C4-2B (cell line): ENCODE data around the gene PPP2R2C.

Experiments
- H3K27ac ChIP-seq: fragments of 450-650 bp; 2 replicates; pipeline ENCODE4 v1.5.1; 2017
- ZFX ChIP-seq: fragments of 450-650 bp; IDR thresholded peaks from 2 replicates; pipeline ENCODE4 v1.6.1; 2017
- TF ChIP-seq, protein P1 (sequence below): fragments of 450-650 bp; conservative IDR thresholded peaks from 2 replicates; pipeline ENCODE4 v1.5.1; 2017; ENCODE audit warnings: mild to moderate bottlenecking

PPP2R2C gene

DNA sequence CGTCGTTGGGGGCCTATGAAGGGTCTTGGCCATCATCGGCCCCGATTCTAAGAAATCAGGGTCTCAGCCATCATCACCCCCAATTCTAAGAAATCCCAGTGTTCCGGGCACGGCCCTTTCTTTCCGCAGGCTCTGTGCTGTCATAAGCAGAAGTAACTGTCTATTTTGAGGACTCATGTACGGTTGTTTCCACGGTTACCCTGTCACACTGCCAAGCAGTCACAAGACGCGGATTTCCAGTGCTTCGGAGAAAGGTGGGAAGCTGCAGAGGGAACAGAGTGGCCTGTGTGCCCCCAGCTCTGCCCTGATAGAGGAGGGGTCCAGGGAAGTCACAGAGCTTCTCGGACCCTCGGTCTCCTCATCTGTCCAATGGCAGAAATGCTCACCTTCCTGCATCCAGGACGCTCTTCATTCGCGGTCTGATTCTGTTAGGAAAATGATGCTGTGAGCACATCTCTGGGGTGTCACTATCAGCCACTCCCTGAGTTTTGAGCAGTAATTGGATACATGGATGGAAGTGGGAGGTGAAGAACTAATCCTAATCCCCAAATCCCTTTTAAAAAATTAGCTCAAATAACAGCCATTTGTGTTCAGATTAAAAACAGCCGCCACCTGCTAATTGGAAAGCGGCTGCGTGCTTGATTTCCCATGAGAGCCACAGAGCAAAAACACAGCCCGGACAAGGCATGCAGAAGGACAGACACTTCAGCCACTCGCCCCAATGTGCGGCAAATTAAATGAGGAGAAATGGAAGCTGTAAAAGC lies 129.7 kb downstream of the PPP2R2C start:
- TF ChIP-seq, protein P1, sequence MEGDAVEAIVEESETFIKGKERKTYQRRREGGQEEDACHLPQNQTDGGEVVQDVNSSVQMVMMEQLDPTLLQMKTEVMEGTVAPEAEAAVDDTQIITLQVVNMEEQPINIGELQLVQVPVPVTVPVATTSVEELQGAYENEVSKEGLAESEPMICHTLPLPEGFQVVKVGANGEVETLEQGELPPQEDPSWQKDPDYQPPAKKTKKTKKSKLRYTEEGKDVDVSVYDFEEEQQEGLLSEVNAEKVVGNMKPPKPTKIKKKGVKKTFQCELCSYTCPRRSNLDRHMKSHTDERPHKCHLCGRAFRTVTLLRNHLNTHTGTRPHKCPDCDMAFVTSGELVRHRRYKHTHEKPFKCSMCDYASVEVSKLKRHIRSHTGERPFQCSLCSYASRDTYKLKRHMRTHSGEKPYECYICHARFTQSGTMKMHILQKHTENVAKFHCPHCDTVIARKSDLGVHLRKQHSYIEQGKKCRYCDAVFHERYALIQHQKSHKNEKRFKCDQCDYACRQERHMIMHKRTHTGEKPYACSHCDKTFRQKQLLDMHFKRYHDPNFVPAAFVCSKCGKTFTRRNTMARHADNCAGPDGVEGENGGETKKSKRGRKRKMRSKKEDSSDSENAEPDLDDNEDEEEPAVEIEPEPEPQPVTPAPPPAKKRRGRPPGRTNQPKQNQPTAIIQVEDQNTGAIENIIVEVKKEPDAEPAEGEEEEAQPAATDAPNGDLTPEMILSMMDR: no peak
- no peak for TF ChIP-seq ZFX
- H3K27ac ChIP-seq: no peak overlapping the region

DNA sequence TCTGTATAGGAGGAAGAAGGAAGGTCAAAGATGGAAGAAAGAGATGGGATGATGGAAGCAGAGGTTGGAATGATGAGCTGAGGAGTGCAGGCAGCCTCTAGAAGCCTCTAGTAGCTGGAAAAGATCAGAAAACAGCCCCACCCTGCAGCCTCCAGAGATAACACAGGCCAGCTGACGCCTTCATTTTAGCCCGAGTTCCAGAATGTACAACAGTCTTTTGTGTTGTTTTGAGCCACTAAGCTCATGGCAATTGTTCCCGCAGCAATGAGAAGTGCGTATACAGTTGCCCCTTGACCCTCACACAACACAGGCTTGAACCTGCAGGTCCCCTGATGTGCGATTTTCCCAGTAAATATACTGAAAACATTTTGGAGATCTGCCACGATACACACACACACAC lies 130.7 kb downstream of the PPP2R2C start:
- H3K27ac ChIP-seq: no peak overlapping the region
- no peak for TF ChIP-seq ZFX
- TF ChIP-seq, protein P1: no peak

DNA sequence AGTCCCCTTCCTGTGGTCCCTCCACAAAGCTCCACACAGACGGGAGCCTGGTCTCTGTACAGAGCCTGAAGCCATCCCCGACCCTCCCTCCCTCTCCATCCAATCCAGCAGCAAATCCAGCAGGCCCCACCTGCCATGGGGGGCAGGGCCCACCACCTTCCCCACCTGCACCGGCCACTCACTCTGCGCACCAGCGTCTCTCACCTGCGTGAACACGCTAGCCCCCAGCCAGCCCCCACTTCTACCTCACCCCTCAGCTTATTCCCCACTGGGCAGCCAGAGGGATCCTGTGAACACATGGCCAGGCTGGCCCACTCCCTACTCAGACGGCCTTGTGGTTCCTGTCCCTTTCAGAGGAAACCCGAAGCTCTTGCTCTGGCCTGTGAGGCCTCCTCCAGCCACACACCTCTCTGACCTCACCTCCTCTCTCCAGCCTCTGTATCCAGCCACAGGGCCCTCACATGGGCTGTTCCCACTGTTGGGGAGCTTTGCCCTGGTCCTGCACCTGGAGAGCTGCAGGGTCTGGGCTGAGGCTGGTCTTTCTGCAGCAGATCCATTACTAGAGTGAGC lies 131.9 kb downstream of the PPP2R2C start:
- TF ChIP-seq ZFX: no peak
- TF ChIP-seq, protein P1: no peak

DNA sequence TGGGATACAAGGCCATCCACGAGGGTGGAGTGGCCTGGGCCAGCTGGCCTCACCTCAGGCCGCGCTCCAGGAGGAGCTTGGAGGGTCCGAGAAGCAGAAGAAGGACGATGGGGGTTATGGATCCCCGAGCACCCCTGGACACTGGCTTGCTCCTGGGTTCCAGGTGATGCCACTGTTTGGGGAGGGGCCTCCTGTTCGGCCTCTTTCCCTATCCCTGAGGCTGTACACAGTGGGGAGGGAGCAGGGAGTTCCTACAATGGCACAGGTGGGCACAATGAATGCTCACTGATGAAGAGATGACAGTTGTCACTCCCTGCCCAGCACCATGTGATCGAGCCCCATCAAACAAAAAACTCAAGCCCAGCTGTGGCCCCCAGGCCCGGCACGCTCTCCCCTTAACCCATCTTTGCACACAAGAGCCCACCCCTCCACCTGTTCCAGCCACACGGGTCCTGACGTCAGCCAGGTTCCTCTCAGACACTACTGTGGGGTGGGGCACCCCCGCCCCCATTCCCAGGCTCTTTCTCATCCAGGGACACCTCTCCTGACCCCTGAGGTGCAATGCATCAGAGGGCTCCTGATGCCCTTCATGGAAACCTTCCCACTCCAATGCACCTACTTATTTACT lies 132.5 kb downstream of the PPP2R2C start:
- no peak overlapping the region for H3K27ac ChIP-seq
- TF ChIP-seq ZFX: no peak
- TF ChIP-seq, protein P1: no peak

More for the DNA sequence above, 131.9 kb downstream of the PPP2R2C start:
- no peak overlapping the region for H3K27ac ChIP-seq

DNA sequence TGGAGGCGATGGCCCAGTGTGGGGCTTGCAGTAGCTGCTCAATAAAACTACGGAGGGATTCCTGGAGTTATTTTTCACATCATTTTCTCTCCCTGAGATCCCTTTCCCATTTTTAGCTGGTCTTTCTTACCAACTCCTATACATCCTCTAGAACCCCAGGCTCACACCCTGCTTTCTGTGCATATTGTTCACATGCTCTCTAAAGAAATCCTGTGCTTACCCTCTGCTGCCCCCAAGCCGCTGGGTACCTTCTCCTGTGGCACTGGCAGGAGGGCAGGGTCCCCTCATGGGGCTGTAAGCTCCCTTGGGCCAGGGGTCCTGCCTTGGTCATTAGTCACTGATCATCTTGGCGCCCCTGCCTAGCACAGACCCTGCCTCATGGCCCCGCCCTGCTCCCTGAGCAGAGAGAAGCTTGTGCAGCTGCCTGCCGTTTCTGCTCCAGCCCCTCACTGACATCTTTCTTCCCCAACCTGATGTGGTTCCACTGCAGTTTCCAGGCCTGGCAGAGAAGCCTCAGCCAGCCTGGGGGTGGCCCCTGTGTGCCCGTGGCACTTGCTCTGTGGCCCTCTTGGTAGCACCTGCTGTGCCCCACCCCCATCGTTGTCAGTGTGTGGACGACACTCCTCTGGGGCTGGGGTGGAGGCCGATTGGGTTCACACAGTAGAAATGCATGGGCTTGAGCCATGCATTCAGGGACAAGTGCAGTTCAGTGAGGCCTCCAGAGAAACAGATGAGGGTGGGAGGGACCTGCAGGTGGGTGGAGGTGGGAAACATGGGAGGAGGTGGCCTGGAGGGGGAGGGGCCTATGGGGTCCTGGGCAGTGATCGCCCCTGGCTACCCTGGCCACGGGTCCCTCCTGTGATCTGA lies 133.2 kb downstream of the PPP2R2C start:
- TF ChIP-seq, protein P1: no peak
- TF ChIP-seq ZFX: no peak
- no peak overlapping the region for H3K27ac ChIP-seq

DNA sequence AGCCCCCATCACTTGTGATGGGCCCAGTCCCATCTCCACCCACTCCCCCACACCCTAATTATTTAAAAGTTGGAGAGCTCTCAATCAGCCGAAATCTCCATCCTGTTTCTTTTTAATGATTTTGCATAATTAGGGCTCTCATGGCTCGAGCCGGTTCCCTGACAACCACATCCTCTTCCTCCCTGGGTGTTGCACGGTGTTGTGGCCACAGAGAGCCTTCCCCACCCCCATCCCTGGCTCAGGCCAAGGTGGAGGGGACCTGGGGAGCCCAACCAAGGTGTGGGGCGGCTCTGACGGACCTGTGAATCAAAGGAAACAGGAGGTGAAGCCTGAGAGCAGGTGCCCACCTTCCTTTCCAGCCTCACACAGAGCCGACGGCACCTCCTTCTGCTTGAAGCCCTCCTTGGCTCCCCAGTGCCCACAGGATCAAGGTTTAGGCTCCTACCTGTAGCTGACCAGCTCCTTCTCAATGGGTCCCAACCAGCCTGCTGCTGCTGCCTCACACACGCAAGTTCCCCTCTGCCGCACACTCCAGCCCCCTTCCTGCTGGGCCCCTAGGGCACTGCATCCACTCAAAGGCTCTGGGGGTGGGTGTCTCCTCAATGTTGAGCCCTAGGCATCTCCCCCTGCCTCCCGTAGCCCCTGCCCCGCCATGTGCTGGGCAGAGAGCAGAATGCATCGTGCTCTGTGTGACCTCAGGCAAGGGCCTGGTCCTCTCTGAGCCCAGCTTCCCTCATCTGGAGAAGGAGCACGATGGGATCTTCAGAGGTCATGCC lies 134.1 kb downstream of the PPP2R2C start:
- TF ChIP-seq, protein P1: no peak
- no peak overlapping the region for H3K27ac ChIP-seq
